K562 (cell line): ENCODE measurements around the gene SHISA5. TPM values are rescaled to one million over a fixed set of nuclear protein-coding genes. Genes with fewer than 3 reads are reported as not detected.

Experiments
- CEBPG ChIP-seq, 3 experiments: fragments of 200-800 bp in 1 of 3; sonication (Bioruptor generic) in 1 of 3; sonication (generic) in 1 of 3; formaldehyde crosslinking in 1 of 3; IDR thresholded peaks in 2 of 3; conservative IDR thresholded peaks in 1 of 3; 2 replicates each; pipeline versions ENCODE4 v1.6.1 to v1.8.0; 2016 to 2022; ENCODE audit warnings: missing compliant biosample characterization in 2 of 3, missing genetic modification characterization in 2 of 3, mild to moderate bottlenecking in 1 of 3, missing genetic modification reagents in 1 of 3
- POLR2AphosphoS2 ChIP-seq: IDR thresholded peaks from 2 replicates; pipeline ENCODE4 v1.6.1; 2012; ENCODE audit warnings: low read length, improper control_type of control experiment
- SMAD1 ChIP-seq: fragments of 150-350 bp; IDR thresholded peaks from 2 replicates; pipeline ENCODE4 v1.6.1; 2014; ENCODE audit warnings: low read length, low read depth; ENCODE audit not compliant: partially characterized antibody
- WHSC1 ChIP-seq: IDR thresholded peaks from one replicate; pipeline ENCODE4 v1.6.1; 2012; ENCODE audit warnings: low read length, control low read depth, inconsistent platforms
- ZKSCAN1 ChIP-seq: fragments of 150-350 bp; IDR thresholded peaks from 2 replicates; pipeline ENCODE4 v1.6.1; 2016; ENCODE audit warnings: low read depth, low read length
- ZNF133 ChIP-seq: fragments of 250-450 bp; sonication (Bioruptor Pico); IDR thresholded peaks from 2 replicates; pipeline ENCODE4 v1.4.0; 2020; ENCODE audit warnings: mild to moderate bottlenecking
- ZNF324 ChIP-seq: fragments of 250-450 bp; sonication (Bioruptor Pico); IDR thresholded peaks from 2 replicates; pipeline ENCODE4 v1.4.0; 2020; ENCODE audit warnings: mild to moderate bottlenecking
- polyA plus RNA-seq, 8 experiments: library from polyadenylated mRNA; depleted of rRNA in 4 of 8; stranded (reverse) in 5 of 8; unstranded in 3 of 8; fragments of >200 nt; fragmentation: Nextera tagmentation in 2 of 8; fragmentation: Illumina TruSeq in 1 of 8; extraction: Ambion mirVana in 2 of 8; extraction: Trizol in 1 of 8; gene quantifications; 2 replicates each; pipeline versions ENCODE4 v1.2.1 to v1.2.3, GENCODE V29; 2011 to 2014; ENCODE audit warnings: inconsistent platforms in 1 of 8, missing spikeins in 1 of 8
- total RNA-seq, 7 experiments: library from RNA; depleted of rRNA in 6 of 7; stranded (reverse); fragments of >200 nt in 6 of 7; fragmentation: Illumina TruSeq in 2 of 7; extraction: Trizol in 2 of 7; gene quantifications; 2 replicates each; pipeline versions ENCODE4 v1.2.1 to v1.2.3, GENCODE V29; 2011 to 2021; ENCODE audit warnings: low replicate concordance in 1 of 7
- TF ChIP-seq, protein P1 (sequence below), 2 experiments: IDR thresholded peaks in 1 of 2; conservative IDR thresholded peaks in 1 of 2; 2 replicates each; pipeline ENCODE4 v1.6.1; 2016; ENCODE audit warnings: low read depth in 2 of 2, mild to moderate bottlenecking in 1 of 2, missing compliant biosample characterization in 1 of 2, missing genetic modification characterization in 1 of 2, moderate library complexity in 1 of 2
- TF ChIP-seq, protein P2 (sequence below): fragments of 450-650 bp; IDR thresholded peaks from one replicate; pipeline ENCODE4 v1.6.1; 2018; ENCODE audit warnings: mild to moderate bottlenecking, moderate library complexity; ENCODE audit not compliant: partially characterized antibody
- TF ChIP-seq, protein P3 (sequence below): sonication (generic); formaldehyde crosslinking; IDR thresholded peaks from 2 replicates; pipeline ENCODE4 v1.5.0; 2020; ENCODE audit warnings: missing genetic modification reagents
- TF ChIP-seq, protein P4 (sequence below), 2 experiments: fragments of 250-450 bp in 1 of 2; fragments of 450-650 bp in 1 of 2; sonication (Bioruptor Pico) in 1 of 2; IDR thresholded peaks; 2 replicates each; pipeline versions ENCODE4 v1.6.1 to v1.8.0; 2016 to 2021; ENCODE audit warnings: mild to moderate bottlenecking in 2 of 2, moderate library complexity in 2 of 2, missing compliant biosample characterization in 1 of 2, missing genetic modification characterization in 1 of 2
- TF ChIP-seq, protein P5 (sequence below): fragments of 250-450 bp; sonication (Bioruptor Pico); IDR thresholded peaks from 2 replicates; pipeline ENCODE4 v1.4.0; 2020

The SHISA5 gene
- total and polyA plus RNA-seq, 9 of the 15 experiments (the other 6 are each of a cell fraction or from before 2014, with no cell fraction given) = 8.4 to 85.8 (median 56.1) TPM

DNA sequence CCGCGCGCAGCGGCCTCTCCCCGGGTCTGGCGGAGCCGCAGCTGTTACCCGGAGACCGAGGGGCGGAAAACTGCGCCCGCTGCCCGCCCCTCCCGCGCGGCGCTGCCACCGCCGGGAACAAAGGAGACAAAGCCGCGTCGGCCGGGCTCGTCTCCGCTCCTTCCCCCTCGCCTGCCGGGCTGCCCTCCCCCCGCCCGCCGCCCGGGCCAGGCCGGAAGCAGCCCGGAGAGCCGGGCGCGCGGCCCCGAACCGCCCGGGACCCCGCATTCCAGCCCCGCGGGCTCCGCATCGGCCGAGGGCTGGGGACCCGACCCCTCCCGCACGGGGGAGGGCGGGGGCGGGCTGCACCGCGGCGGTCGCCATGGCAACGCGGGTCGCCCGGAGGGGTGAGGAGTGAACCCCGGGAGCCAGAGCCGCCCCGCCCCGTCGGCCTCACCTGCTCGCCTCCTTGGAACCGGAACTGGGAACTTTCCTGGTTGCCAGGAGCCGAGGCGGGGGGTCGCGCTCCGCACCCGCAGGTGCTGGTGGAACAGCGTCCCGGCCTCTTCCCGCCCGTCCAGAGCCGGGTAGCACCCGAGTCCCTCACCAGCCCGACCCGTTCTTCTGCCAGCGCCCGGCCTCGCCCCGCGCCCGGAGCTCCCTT, 74.5 kb downstream of the SHISA5 start (continued):
- TF ChIP-seq SMAD1 (no peak), ZKSCAN1 (no peak), CEBPG (CRISPR knock-in tag; IDR thresholded peaks at IDR 0.05) (no peak), CEBPG (tag; conservative IDR thresholded peaks at IDR 0.05 in 1 of 2, IDR thresholded peaks at IDR 0.05 in 1 of 2) (no peak), ZNF133 (CRISPR knock-in tag) (no peak), POLR2AphosphoS2 (no peak), WHSC1 (no peak), ZNF324 (CRISPR knock-in tag) (no peak)
- TF ChIP-seq, protein P1, sequence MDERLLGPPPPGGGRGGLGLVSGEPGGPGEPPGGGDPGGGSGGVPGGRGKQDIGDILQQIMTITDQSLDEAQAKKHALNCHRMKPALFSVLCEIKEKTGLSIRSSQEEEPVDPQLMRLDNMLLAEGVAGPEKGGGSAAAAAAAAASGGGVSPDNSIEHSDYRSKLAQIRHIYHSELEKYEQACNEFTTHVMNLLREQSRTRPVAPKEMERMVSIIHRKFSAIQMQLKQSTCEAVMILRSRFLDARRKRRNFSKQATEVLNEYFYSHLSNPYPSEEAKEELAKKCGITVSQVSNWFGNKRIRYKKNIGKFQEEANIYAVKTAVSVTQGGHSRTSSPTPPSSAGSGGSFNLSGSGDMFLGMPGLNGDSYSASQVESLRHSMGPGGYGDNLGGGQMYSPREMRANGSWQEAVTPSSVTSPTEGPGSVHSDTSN (CRISPR knock-in tag; IDR thresholded peaks at IDR 0.05; ENCODE audit: low read depth) = no peak
- TF ChIP-seq, protein P1 (tag; conservative IDR thresholded peaks at IDR 0.05; ENCODE audit: low read depth) = no peak
- TF ChIP-seq, protein P2, sequence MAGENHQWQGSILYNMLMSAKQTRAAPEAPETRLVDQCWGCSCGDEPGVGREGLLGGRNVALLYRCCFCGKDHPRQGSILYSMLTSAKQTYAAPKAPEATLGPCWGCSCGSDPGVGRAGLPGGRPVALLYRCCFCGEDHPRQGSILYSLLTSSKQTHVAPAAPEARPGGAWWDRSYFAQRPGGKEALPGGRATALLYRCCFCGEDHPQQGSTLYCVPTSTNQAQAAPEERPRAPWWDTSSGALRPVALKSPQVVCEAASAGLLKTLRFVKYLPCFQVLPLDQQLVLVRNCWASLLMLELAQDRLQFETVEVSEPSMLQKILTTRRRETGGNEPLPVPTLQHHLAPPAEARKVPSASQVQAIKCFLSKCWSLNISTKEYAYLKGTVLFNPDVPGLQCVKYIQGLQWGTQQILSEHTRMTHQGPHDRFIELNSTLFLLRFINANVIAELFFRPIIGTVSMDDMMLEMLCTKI = no peak
- TF ChIP-seq, protein P3, sequence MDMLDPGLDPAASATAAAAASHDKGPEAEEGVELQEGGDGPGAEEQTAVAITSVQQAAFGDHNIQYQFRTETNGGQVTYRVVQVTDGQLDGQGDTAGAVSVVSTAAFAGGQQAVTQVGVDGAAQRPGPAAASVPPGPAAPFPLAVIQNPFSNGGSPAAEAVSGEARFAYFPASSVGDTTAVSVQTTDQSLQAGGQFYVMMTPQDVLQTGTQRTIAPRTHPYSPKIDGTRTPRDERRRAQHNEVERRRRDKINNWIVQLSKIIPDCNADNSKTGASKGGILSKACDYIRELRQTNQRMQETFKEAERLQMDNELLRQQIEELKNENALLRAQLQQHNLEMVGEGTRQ = no peak
- TF ChIP-seq, protein P4, sequence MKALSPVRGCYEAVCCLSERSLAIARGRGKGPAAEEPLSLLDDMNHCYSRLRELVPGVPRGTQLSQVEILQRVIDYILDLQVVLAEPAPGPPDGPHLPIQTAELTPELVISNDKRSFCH (CRISPR knock-in tag; IDR thresholded peaks at IDR 0.05) = no peak
- TF ChIP-seq, protein P4 (tag; IDR thresholded peaks at IDR 0.05) = no peak
- TF ChIP-seq, protein P5, sequence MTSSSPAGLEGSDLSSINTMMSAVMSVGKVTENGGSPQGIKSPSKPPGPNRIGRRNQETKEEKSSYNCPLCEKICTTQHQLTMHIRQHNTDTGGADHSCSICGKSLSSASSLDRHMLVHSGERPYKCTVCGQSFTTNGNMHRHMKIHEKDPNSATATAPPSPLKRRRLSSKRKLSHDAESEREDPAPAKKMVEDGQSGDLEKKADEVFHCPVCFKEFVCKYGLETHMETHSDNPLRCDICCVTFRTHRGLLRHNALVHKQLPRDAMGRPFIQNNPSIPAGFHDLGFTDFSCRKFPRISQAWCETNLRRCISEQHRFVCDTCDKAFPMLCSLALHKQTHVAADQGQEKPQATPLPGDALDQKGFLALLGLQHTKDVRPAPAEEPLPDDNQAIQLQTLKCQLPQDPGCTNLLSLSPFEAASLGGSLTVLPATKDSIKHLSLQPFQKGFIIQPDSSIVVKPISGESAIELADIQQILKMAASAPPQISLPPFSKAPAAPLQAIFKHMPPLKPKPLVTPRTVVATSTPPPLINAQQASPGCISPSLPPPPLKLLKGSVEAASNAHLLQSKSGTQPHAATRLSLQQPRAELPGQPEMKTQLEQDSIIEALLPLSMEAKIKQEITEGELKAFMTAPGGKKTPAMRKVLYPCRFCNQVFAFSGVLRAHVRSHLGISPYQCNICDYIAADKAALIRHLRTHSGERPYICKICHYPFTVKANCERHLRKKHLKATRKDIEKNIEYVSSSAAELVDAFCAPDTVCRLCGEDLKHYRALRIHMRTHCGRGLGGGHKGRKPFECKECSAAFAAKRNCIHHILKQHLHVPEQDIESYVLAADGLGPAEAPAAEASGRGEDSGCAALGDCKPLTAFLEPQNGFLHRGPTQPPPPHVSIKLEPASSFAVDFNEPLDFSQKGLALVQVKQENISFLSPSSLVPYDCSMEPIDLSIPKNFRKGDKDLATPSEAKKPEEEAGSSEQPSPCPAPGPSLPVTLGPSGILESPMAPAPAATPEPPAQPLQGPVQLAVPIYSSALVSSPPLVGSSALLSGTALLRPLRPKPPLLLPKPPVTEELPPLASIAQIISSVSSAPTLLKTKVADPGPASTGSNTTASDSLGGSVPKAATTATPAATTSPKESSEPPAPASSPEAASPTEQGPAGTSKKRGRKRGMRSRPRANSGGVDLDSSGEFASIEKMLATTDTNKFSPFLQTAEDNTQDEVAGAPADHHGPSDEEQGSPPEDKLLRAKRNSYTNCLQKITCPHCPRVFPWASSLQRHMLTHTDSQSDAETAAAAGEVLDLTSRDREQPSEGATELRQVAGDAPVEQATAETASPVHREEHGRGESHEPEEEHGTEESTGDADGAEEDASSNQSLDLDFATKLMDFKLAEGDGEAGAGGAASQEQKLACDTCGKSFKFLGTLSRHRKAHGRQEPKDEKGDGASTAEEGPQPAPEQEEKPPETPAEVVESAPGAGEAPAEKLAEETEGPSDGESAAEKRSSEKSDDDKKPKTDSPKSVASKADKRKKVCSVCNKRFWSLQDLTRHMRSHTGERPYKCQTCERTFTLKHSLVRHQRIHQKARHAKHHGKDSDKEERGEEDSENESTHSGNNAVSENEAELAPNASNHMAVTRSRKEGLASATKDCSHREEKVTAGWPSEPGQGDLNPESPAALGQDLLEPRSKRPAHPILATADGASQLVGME (CRISPR knock-in tag) = no peak
